GM18517 (cell line): ENCODE measurements around the gene SH3GL3.

Experiments used
- ATAC-seq: cut with Tn5 transposase; IDR thresholded peaks from one replicate; pipeline ENCODE4 v1.9.1; 2021; ENCODE audit warnings: mild to moderate bottlenecking, moderate library complexity; ENCODE audit not compliant: unreplicated experiment

The SH3GL3 gene

GRCh38 chr15:83503595-83504364 lies 56.6 kb downstream of the SH3GL3 start:
- ATAC-seq = no peak

- no peak for ATAC-seq
These were observed 57.2 kb downstream of the SH3GL3 start for GRCh38 chr15:83504365-83504764.

GRCh38 chr15:83510001-83510400 lies 62.9 kb downstream of the SH3GL3 start:
- ATAC-seq = no peak

GRCh38 chr15:83512459-83512858 lies 65.3 kb downstream of the SH3GL3 start:
- no peak for ATAC-seq

- no peak for ATAC-seq
These were observed 67.4 kb downstream of the SH3GL3 start for GRCh38 chr15:83514584-83514983.

GRCh38 chr15:83515164-83515563 lies 68.0 kb downstream of the SH3GL3 start:
- no peak for ATAC-seq

GRCh38 chr15:83516935-83517334 lies 69.8 kb downstream of the SH3GL3 start:
- ATAC-seq = no peak

- no peak for ATAC-seq
These were observed 79.2 kb downstream of the SH3GL3 start for GRCh38 chr15:83526319-83526718.

GRCh38 chr15:83533410-83533962 lies 86.3 kb downstream of the SH3GL3 start:
- ATAC-seq = no peak

GRCh38 chr15:83537606-83538005 lies 90.5 kb downstream of the SH3GL3 start:
- no peak for ATAC-seq

GRCh38 chr15:83538682-83539081 lies 91.5 kb downstream of the SH3GL3 start:
- ATAC-seq = no peak

GRCh38 chr15:83545804-83546511 lies 98.8 kb downstream of the SH3GL3 start:
- ATAC-seq = no peak

- ATAC-seq = no peak
These were observed 99.4 kb downstream of the SH3GL3 start for GRCh38 chr15:83546512-83546888.

GRCh38 chr15:83547168-83547567 lies 100.0 kb downstream of the SH3GL3 start:
- no peak for ATAC-seq

GRCh38 chr15:83549623-83550022 lies 102.5 kb downstream of the SH3GL3 start:
- no peak for ATAC-seq

- no peak for ATAC-seq
These were observed 107.4 kb downstream of the SH3GL3 start for GRCh38 chr15:83554558-83554957.

GRCh38 chr15:83555383-83555782 lies 108.2 kb downstream of the SH3GL3 start:
- no peak for ATAC-seq

- no peak for ATAC-seq
These were observed 108.9 kb downstream of the SH3GL3 start for GRCh38 chr15:83556068-83556467.

- ATAC-seq = no peak
These were observed 109.6 kb downstream of the SH3GL3 start for GRCh38 chr15:83556754-83557153.

- ATAC-seq = no peak
These were observed 111.0 kb downstream of the SH3GL3 start for GRCh38 chr15:83558146-83558545.

- no peak for ATAC-seq
These were observed 112.3 kb downstream of the SH3GL3 start for GRCh38 chr15:83559310-83559966.

GRCh38 chr15:83561661-83562060 lies 114.5 kb downstream of the SH3GL3 start:
- ATAC-seq = no peak
